Caco-2 (cell line): ENCODE results near the gene ZNF841. TPM values are rescaled to one million over a fixed set of nuclear protein-coding genes. Genes with fewer than 3 reads are reported as not detected.
A peak's percentile ranks its signal among the peaks of the same experiment; 100 is the strongest.
"Not testable (repeated sequence)": the region's sequence is repeated elsewhere in the genome, so short reads cannot be mapped to it uniquely, and the experiment has no call there.

Experiments used
- BruUV-seq: library from RNA; stranded (reverse); fragments of 400-500 nt; replicated peaks from 2 replicates; lab custom pipeline; 2021; lab: Mats Ljungman, UMichigan
- CTCF ChIA-PET: fragments of 300-600 bp; sonication (Branson Sonifier 250); formaldehyde crosslinking; loops from one replicate; lab custom pipeline; 2022; ENCODE audit warnings: antibody characterized with exemption; lab: Charles Lee
- POLR2A ChIA-PET: fragments of 300-600 bp; sonication (Branson Sonifier 250); formaldehyde crosslinking; loops from one replicate; lab custom pipeline; 2022; ENCODE audit warnings: antibody characterized with exemption; lab: Charles Lee
- DNase-seq, 2 experiments: peaks; one replicate each; pipeline versions ENCODE4 v3.0.0 to v3.0.0-alpha.2; 2020 to 2022
- H3K27me3 ChIP-seq: replicated peaks from 2 replicates; pipeline ENCODE4 v1.6.0; 2011; ENCODE audit warnings: low read length; ENCODE audit not compliant: control insufficient read depth, insufficient read depth
- H3K36me3 ChIP-seq: 2 replicates; pipeline ENCODE4 v1.5.1; 2011; ENCODE audit warnings: low read length; ENCODE audit not compliant: control insufficient read depth, insufficient read depth
- H3K4me1 ChIP-seq: fragments of 250-450 bp; sonication (Bioruptor Pico); 2 replicates; pipeline ENCODE4 v1.5.1; 2020; ENCODE audit warnings: mild to moderate bottlenecking
- H3K4me3 ChIP-seq: 2 replicates; pipeline ENCODE4 v1.5.1; 2011; ENCODE audit warnings: low read depth, mild to moderate bottlenecking, control low read depth, low read length
- H3K9me3 ChIP-seq: fragments of 250-450 bp; sonication (Bioruptor Pico); 2 replicates; pipeline ENCODE4 v1.5.1; 2020; ENCODE audit warnings: mild to moderate bottlenecking, moderate library complexity
- H3K27ac Mint-ChIP-seq: one replicate; pipeline ENCODE4 v1.8.0; 2022; ENCODE audit warnings: mixed read lengths; ENCODE audit not compliant: unreplicated experiment
- H3K27me3 Mint-ChIP-seq: one replicate; pipeline ENCODE4 v1.8.0; 2022; ENCODE audit warnings: mixed read lengths; ENCODE audit not compliant: insufficient read depth, unreplicated experiment
- H3K36me3 Mint-ChIP-seq: one replicate; pipeline ENCODE4 v1.8.0; 2022; ENCODE audit warnings: mild to moderate bottlenecking, mixed read lengths; ENCODE audit not compliant: insufficient read depth, unreplicated experiment
- H3K4me1 Mint-ChIP-seq: one replicate; pipeline ENCODE4 v1.8.0; 2022; ENCODE audit warnings: low read depth, mixed read lengths; ENCODE audit not compliant: unreplicated experiment
- H3K4me3 Mint-ChIP-seq: one replicate; pipeline ENCODE4 v1.8.0; 2022; ENCODE audit warnings: mild to moderate bottlenecking, moderate library complexity, mixed read lengths; ENCODE audit not compliant: unreplicated experiment
- H3K9me3 Mint-ChIP-seq: one replicate; pipeline ENCODE4 v1.8.0; 2022; ENCODE audit warnings: mixed read lengths; ENCODE audit not compliant: unreplicated experiment
- intact Hi-C: fragments of 100-400 bp; cut with micrococcal nuclease; formaldehyde crosslinking; loops from one replicate; pipeline ENCODE4 v1.10.0; 2022; ENCODE audit not compliant: unreplicated experiment
- total RNA-seq: library from RNA; stranded (reverse); gene quantifications from 2 replicates; pipeline ENCODE4 v1.2.3, GENCODE V29; 2022
- TF ChIP-seq, protein P1 (sequence below), 2 experiments: fragments of 200-600 bp in 1 of 2; IDR thresholded peaks; 1 replicate in 1 of 2; 2 replicates in 1 of 2; pipeline versions ENCODE4 v1.5.1 to v1.8.0; 2011 to 2022; ENCODE audit warnings: antibody characterized with exemption in 1 of 2, control low read depth in 1 of 2, inconsistent platforms in 1 of 2, low read depth in 1 of 2, low read length in 1 of 2, mild to moderate bottlenecking in 1 of 2, moderate library complexity in 1 of 2; ENCODE audit not compliant: insufficient read depth in 1 of 2, severe bottlenecking in 1 of 2, unreplicated experiment in 1 of 2

Gene ZNF841
- total RNA-seq, 1 experiment from 2014 or later, result 16.7 TPM

DNA sequence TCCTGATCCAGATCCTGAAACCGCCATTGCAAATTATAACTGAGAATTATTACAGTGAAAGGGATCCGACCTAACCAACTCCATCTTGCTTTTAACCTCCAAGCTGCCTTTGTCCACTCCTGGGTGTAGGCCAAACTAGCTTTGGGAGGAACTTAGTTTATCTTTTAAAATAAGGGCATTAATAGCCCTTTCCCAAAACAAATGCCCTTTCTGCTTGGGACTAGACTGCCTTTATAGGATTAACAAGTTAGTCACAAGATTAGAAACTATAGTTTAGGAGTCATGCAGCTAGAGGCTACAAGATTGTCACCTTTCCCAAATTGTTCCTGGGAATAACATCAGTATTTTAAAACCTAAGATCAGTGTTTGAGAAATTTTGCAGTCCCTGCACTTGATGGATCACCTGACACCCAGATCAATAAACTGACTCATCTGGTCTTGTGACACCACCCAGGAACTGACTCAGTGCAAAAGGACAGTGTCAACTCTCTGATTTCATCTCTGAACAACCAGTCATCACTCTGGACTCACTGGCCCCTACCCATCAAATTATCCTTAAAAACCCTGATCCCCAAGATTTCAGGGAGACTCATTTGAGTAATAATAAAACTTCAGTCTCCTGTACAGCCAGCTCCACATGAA is 4.1 kb upstream of the ZNF841 start:
- no peaks in the 10 kb centered on the region for H3K27me3 Mint-ChIP-seq
- no peak overlapping the region for H3K4me3 Mint-ChIP-seq
- ChIA-PET POLR2A (no interaction called here), CTCF (no interaction called here)
- peaks cover 4% of the 10 kb centered on the region for H3K4me1 Mint-ChIP-seq
- BruUV-seq, result no TSS peak
- H3K4me3 ChIP-seq, result no peak overlapping the region
- peaks cover 28% of the 10 kb centered on the region for H3K9me3 Mint-ChIP-seq
- peaks cover 57% of the 10 kb centered on the region for H3K9me3 ChIP-seq
- TF ChIP-seq, protein P1, sequence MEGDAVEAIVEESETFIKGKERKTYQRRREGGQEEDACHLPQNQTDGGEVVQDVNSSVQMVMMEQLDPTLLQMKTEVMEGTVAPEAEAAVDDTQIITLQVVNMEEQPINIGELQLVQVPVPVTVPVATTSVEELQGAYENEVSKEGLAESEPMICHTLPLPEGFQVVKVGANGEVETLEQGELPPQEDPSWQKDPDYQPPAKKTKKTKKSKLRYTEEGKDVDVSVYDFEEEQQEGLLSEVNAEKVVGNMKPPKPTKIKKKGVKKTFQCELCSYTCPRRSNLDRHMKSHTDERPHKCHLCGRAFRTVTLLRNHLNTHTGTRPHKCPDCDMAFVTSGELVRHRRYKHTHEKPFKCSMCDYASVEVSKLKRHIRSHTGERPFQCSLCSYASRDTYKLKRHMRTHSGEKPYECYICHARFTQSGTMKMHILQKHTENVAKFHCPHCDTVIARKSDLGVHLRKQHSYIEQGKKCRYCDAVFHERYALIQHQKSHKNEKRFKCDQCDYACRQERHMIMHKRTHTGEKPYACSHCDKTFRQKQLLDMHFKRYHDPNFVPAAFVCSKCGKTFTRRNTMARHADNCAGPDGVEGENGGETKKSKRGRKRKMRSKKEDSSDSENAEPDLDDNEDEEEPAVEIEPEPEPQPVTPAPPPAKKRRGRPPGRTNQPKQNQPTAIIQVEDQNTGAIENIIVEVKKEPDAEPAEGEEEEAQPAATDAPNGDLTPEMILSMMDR (IDR thresholded peaks at IDR 0.05; ENCODE audit: insufficient read depth in 1 of 2, low read depth in 1 of 2, low read length in 1 of 2, severe bottlenecking in 1 of 2, unreplicated experiment in 1 of 2), result no peak
- peaks cover 15% of the 10 kb centered on the region for H3K36me3 Mint-ChIP-seq
- no peak overlapping the region for H3K27ac Mint-ChIP-seq
- intact Hi-C loops, result no loop called here
- H3K36me3 ChIP-seq, result no peaks in the 10 kb centered on the region
- H3K27me3 ChIP-seq, result no peaks in the 10 kb centered on the region
- H3K4me1 ChIP-seq, result no peaks in the 10 kb centered on the region
- DNase-seq, result no peak

DNA sequence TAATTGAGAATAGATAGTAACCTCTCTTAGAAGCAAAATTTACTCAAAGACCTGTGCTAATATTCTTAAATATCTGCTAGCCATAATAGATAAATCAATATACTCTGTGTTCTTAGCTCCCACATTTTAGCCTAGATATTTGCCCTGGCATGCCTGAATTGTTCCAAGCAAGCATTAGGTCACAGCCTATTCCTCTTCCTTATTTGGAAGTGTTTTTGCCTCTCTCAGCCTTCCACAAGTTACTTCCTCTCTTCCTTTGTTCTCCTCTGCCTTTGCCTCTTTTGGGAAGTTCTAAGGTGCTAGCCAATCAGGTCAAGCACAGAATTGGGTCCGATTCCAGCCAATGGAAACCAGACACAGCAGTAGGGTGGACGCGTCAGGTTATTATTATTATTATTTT is 851 bp upstream of the ZNF841 start:
- H3K27ac Mint-ChIP-seq, CTCF ChIA-PET, POLR2A ChIA-PET, H3K36me3 ChIP-seq, H3K27me3 Mint-ChIP-seq, BruUV-seq, H3K4me3 ChIP-seq, H3K27me3 ChIP-seq, DNase-seq, intact Hi-C loops, H3K4me1 ChIP-seq: not testable (repeated sequence)
- peaks cover 49% of the 10 kb centered on the region for H3K9me3 ChIP-seq
- Mint-ChIP-seq H3K4me1 (peaks cover 16% of the 10 kb centered on the region), H3K4me3 (peak overlapping the region; percentile 92), H3K9me3 (peaks cover 48% of the 10 kb centered on the region), H3K36me3 (peaks cover 43% of the 10 kb centered on the region)

DNA sequence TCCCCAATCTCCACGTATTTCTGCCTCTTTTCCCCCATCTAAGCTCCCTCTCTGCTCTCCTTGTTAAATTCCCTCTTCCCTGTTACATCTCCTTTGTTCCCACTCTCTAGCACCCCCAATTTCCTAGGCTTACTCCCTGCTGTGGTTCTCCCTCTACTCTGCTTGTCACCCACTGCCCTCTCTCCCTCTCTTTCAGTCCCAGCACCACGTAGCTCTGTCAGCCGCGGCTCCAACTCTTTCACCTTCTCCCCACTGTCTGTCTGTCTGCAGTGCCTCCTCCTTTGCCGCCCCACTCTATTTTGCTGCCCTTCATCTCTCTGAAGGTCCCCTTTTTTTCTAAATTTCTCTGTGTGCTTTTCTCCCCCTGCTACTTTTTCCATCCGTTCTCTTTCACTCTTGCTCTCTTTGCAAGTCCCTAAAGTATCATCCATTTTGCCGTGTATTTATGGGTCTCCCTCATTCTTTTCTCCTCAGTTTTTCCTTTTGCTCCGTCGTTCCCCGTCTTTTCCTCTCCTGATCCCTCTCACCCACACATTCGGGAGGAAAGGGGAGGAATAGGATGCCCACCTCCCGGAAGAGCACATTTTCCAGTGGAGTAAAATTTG is 937 bp downstream of the ZNF841 start:
- Mint-ChIP-seq H3K27ac (peak overlapping the region; percentile 92), H3K4me1 (peaks cover 16% of the 10 kb centered on the region), H3K27me3 (no peaks in the 10 kb centered on the region), H3K9me3 (peaks cover 58% of the 10 kb centered on the region), H3K36me3 (peaks cover 61% of the 10 kb centered on the region), H3K4me3 (peak overlapping the region; percentile 92)
- Histone ChIP-seq H3K9me3 (peaks cover 41% of the 10 kb centered on the region), H3K36me3 (peaks cover 2% of the 10 kb centered on the region), H3K27me3 (no peaks in the 10 kb centered on the region), H3K4me1 (no peaks in the 10 kb centered on the region), H3K4me3 (peak overlapping the region; percentile 97)
- intact Hi-C loops, result loop anchor here (2.0 kb wide), 1 partner anchor 44 kb away; the partner anchor contains the start of gene ZNF616
- BruUV-seq, result no TSS peak
- TF ChIP-seq, protein P1 (IDR thresholded peaks at IDR 0.05; ENCODE audit: insufficient read depth in 1 of 2, low read depth in 1 of 2, low read length in 1 of 2, severe bottlenecking in 1 of 2, unreplicated experiment in 1 of 2), result no peak
- ChIA-PET POLR2A (interaction anchor here (0.5 to 1.2 kb wide), 2 partner anchors 67 to 480 kb away, joined by 3 read pairs; partner anchors contain the start of gene ZNF614), CTCF (no interaction called here)
- DNase-seq, result peak in 1 of 2 experiments; percentile 36
